ENCODE data around the gene RTRAF.

DNA sequence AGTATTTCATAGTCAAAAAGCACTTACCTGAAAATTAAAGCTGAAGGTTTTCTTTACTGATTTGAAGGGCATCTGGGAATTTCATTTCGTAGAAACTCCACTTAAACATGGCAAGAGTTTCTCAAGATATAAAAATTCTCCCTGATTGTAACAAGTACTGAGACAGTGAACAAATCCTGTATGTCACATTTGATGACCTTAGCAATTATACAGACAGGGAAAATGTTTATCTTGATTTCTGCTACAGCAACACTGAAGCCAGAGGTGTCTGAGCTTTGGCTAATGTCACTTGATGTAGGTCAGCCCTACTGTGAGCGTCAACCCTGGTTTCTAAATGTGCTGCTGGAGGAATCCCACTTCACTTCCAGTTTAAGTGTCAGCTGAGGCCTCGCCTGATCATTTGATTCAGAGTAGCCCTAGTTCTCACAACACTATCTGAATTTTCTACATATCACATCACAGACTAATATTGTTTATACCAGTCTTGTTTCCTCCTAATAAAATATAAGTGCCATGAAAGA is 20.9 kb downstream of the RTRAF start:
- TF ChIP-seq, protein P1, sequence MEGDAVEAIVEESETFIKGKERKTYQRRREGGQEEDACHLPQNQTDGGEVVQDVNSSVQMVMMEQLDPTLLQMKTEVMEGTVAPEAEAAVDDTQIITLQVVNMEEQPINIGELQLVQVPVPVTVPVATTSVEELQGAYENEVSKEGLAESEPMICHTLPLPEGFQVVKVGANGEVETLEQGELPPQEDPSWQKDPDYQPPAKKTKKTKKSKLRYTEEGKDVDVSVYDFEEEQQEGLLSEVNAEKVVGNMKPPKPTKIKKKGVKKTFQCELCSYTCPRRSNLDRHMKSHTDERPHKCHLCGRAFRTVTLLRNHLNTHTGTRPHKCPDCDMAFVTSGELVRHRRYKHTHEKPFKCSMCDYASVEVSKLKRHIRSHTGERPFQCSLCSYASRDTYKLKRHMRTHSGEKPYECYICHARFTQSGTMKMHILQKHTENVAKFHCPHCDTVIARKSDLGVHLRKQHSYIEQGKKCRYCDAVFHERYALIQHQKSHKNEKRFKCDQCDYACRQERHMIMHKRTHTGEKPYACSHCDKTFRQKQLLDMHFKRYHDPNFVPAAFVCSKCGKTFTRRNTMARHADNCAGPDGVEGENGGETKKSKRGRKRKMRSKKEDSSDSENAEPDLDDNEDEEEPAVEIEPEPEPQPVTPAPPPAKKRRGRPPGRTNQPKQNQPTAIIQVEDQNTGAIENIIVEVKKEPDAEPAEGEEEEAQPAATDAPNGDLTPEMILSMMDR (conservative IDR thresholded peaks at IDR 0.05) = no peak
- TF ChIP-seq ZFX (IDR thresholded peaks at IDR 0.05) = no peak
